ENCODE data around the gene HDAC5. TPM values are rescaled to one million over a fixed set of nuclear protein-coding genes. Genes with fewer than 3 reads are reported as not detected.
A peak's percentile ranks its signal among the peaks of the same experiment; 100 is the strongest.

The HDAC5 gene
- total RNA-seq, 1 donor from 2014 or later: 59.2 TPM

DNA sequence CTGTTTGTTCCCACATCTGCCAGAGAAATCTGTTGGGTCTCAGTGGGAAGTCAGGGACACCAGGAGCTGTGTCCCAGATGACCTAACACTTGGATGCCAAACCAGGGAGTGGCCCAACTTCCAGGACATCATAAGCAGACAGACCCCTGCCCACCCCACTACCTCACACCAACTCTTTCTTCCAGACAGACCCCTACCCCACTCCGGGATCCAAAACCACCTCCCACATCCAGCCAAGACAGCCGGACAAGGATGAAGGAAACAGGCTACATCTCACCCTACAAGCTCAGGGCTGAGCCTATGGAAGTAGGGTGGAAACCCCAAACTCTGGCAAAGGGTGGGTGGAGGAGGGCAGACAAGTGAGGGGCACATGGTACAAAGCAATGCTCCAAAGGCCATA, 3.6 kb downstream of the HDAC5 start:
- intact Hi-C loops (cut with DNase I): no loop called here
- no peak for ATAC-seq
- Histone ChIP-seq H3K4me3 (no peak overlapping the region), H3K9me3 (no peaks in the 10 kb centered on the region), H3K36me3 (peaks cover 26% of the 10 kb centered on the region), H3K4me1 (peaks cover 66% of the 10 kb centered on the region), H3K27ac (no peak overlapping the region), H3K27me3 (ENCODE audit: low read depth) (no peaks in the 10 kb centered on the region)
- no peak for DNase-seq
- TF ChIP-seq, protein P1, sequence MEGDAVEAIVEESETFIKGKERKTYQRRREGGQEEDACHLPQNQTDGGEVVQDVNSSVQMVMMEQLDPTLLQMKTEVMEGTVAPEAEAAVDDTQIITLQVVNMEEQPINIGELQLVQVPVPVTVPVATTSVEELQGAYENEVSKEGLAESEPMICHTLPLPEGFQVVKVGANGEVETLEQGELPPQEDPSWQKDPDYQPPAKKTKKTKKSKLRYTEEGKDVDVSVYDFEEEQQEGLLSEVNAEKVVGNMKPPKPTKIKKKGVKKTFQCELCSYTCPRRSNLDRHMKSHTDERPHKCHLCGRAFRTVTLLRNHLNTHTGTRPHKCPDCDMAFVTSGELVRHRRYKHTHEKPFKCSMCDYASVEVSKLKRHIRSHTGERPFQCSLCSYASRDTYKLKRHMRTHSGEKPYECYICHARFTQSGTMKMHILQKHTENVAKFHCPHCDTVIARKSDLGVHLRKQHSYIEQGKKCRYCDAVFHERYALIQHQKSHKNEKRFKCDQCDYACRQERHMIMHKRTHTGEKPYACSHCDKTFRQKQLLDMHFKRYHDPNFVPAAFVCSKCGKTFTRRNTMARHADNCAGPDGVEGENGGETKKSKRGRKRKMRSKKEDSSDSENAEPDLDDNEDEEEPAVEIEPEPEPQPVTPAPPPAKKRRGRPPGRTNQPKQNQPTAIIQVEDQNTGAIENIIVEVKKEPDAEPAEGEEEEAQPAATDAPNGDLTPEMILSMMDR (IDR thresholded peaks at IDR 0.05): no peak

DNA sequence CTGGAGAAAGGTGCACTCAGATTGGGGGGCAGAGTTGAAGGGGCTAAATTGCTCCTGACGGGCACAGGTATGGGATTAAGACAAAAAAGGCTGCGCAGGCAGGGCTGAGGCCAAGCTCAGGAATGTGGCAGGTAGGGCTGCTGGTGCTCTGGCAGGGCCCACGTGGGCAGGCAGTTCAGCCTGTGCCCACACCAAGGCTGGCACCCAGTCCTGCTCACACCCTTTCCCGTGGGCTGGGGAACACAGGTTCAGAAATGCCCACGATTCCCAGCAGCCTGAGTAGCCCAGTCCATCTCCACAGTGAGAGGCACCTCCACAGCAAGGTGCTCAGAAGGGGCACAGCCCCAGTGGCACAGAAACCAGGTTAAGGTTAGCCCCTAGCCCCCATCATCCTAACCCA, 4.4 kb downstream of the HDAC5 start:
- no peaks in the 10 kb centered on the region for H3K9me3 ChIP-seq
- peak overlapping the region; percentile 11 for H3K27ac ChIP-seq
- H3K4me3 ChIP-seq: no peak overlapping the region
- peak in 1 of 2 donors; percentile 44 for ATAC-seq
- H3K36me3 ChIP-seq: peaks cover 33% of the 10 kb centered on the region
- intact Hi-C loops (cut with DNase I): no loop called here
- no peaks in the 10 kb centered on the region for H3K27me3 ChIP-seq (ENCODE audit: low read depth)
- peaks cover 59% of the 10 kb centered on the region for H3K4me1 ChIP-seq
- DNase-seq: no peak
- TF ChIP-seq, protein P1 (IDR thresholded peaks at IDR 0.05): no peak

DNA sequence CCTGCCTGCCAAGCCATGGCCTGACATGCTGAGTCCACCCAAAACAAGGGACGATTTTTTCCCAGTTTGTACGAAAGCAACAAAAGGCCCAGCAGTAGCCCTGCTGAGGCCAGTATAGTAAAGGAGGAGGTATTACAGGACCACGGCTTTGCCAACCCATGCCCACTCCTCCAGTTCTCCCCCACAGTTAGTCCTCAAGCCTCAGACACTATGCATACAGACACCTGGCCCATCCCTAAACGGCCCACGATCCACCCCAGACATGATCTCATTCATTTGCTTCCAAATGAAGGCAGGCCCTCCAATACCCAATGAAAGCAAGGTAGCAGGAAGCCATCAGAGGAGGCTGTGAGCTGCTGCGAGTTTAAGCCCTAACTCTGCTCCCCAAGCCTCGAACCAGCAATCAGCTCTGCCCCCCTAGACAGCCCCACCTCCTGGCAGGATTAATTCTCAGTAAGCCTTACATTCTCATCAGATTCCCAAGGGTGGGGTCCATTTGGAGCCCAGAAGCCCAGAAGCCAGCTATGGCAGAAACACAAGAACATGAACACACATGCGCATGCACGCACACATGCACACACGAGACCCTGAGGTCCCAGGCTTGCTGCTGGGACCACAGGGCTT, 4.9 kb downstream of the HDAC5 start:
- no peak overlapping the region for H3K4me3 ChIP-seq
- TF ChIP-seq, protein P1 (IDR thresholded peaks at IDR 0.05): no peak
- no peaks in the 10 kb centered on the region for H3K27me3 ChIP-seq (ENCODE audit: low read depth)
- H3K4me1 ChIP-seq: peaks cover 61% of the 10 kb centered on the region
- intact Hi-C loops (cut with DNase I): no loop called here
- H3K36me3 ChIP-seq: peaks cover 34% of the 10 kb centered on the region
- no peak overlapping the region for H3K27ac ChIP-seq
- H3K9me3 ChIP-seq: no peaks in the 10 kb centered on the region
- ATAC-seq (no peak), DNase-seq (no peak)

DNA sequence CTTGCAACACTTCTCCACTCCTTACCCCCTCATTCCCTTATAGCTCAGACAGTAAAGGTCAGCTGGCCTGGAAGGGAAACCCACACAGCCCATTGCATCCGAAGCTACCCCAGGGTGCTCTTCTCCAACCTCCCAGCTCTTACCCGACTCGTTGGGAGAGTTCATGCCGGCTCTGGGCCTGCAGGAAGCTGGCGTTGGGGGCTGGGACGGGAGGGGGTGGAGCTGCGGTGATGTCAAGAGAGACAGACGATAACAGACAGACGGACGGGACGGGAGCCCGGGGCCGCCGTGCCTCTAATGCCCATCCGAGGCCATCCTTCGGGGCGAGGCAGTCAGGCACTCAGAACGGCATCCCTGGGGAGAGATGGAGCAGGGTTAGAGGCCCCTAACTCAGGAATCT, 6.1 kb downstream of the HDAC5 start:
- DNase-seq (no peak), ATAC-seq (no peak)
- intact Hi-C loops (cut with DNase I): no loop called here

DNA sequence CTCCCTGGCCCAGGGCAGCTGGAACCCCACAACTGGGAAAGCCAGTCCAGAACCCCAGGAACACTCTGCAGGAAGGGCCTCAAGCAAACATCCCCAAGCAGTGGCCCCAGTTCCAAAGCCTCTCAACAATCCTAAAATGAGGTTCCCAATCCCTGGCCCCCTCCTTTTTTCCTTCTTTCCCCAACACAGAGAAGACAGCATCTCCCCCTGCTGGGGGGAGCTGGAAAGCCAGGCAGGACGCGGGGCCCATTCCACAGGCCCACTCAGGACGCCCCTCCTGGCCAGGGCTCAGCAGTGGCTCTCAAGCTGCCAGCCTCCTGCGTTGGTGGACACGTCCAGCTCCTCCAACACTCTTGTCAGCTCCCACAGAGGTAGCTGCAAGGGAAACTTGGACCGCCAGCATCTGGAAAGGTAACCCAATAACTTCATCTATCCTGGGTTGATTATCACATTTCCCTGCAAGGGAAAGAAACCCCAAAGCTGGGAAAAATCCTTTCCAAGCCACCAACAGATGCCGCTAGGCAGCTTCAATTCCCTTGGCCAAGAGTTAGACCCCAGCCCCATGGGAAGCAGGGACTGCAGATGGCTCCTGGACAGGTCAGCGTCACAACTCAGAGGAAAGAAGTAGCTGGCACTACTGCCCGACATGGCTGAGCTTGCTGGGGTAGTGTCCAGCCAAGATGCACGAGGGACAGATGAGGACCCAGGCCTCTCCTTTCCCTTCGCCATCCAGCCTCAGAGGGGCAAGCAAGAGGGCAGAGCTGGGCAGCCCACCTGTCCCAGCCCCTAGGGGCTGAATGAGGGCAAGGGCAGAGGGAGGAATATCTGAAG, 7.6 kb downstream of the HDAC5 start:
- DNase-seq (no peak), ATAC-seq (no peak)
- H3K9me3 ChIP-seq: no peaks in the 10 kb centered on the region
- TF ChIP-seq, protein P1 (IDR thresholded peaks at IDR 0.05): peak; percentile 71
- peaks cover 67% of the 10 kb centered on the region for H3K4me1 ChIP-seq
- peaks cover 34% of the 10 kb centered on the region for H3K36me3 ChIP-seq
- H3K27me3 ChIP-seq (ENCODE audit: low read depth): no peaks in the 10 kb centered on the region
- intact Hi-C loops (cut with DNase I): no loop called here
- H3K27ac ChIP-seq: no peak overlapping the region
- no peak overlapping the region for H3K4me3 ChIP-seq

More for the DNA sequence above, 6.1 kb downstream of the HDAC5 start:
- no peaks in the 10 kb centered on the region for H3K9me3 ChIP-seq
- peaks cover 62% of the 10 kb centered on the region for H3K4me1 ChIP-seq
- H3K27me3 ChIP-seq (ENCODE audit: low read depth): no peaks in the 10 kb centered on the region
- H3K27ac ChIP-seq: no peak overlapping the region
- peaks cover 34% of the 10 kb centered on the region for H3K36me3 ChIP-seq
- TF ChIP-seq, protein P1 (IDR thresholded peaks at IDR 0.05): no peak
- H3K4me3 ChIP-seq: no peak overlapping the region

Measured in lower lobe of right lung (tissue), 2 donors.